Caki2 (cell line): ENCODE data around the gene CD93. TPM values are rescaled to one million over a fixed set of nuclear protein-coding genes. Genes with fewer than 3 reads are reported as not detected.

Experiments
- DNase-seq: peaks from one replicate; pipeline ENCODE4 v3.0.0-alpha.2; 2015; ENCODE audit warnings: low read depth
- in situ Hi-C: cut with HindIII; loops from 2 replicates; pipeline ENCODE4 v1.10.0; 2016; ENCODE audit warnings: low sequenced_read_pairs, low pct_unique_long_range_greater_than_20kb, mixed read lengths
- total RNA-seq: library from RNA; depleted of rRNA; stranded (reverse); fragments of >200 nt; shearing (Covaris generic); gene quantifications from 2 replicates; pipeline ENCODE4 v1.2.3, GENCODE V29; 2014; ENCODE audit warnings: low replicate concordance

CD93 gene
- total RNA-seq, 1 experiment from 2014 or later = not detected

DNA sequence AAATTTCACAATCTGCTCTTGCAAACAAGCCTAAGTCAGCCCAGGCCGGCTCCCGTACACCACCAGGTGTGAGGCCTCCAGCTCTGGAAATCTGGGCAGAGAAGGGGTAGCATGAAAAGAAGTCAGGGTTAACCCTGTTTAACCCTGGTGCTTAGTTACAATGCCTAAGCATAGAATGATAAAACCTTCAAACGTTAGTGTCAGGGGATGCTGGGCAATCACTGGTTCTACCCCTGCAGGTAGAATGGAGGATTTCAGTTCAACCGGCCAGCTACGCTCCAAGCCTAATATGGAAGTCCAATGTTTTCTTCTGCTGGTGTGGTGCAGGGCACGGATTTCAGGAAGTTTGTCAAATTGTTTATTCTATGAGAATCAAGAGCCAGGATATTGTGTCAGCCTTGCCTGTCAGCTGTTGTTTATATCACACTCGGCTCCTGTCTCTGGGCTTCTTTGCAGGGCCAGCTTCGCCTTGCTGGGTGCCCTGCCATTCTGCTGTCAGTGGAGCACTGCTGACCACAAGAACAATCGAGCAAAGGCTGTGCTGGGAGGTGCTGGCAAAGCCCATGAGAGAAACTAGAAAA lies 20.2 kb upstream of the CD93 start:
- in situ Hi-C loops = no loop called here
- DNase-seq = no peak

DNA sequence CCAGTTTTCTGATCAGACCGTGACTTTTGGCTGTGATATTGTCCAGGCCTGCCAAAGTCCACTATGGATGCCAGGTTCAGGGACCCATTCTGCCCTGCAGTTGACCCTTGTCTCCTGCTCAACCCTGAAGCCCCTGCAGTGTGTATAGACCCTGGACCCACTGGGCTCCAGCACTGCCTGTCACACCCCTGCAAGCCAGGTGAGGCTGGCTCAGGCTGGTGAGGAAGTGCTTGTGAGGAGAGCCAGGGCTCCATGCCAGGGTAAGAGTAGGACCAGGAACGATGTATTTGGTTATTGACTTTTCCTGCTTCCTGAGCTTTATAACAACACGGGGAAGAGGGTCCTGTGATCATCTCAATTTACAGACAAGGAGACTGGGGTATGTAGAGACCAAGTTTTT lies 19.1 kb upstream of the CD93 start:
- in situ Hi-C loops = no loop called here
- DNase-seq = no peak

DNA sequence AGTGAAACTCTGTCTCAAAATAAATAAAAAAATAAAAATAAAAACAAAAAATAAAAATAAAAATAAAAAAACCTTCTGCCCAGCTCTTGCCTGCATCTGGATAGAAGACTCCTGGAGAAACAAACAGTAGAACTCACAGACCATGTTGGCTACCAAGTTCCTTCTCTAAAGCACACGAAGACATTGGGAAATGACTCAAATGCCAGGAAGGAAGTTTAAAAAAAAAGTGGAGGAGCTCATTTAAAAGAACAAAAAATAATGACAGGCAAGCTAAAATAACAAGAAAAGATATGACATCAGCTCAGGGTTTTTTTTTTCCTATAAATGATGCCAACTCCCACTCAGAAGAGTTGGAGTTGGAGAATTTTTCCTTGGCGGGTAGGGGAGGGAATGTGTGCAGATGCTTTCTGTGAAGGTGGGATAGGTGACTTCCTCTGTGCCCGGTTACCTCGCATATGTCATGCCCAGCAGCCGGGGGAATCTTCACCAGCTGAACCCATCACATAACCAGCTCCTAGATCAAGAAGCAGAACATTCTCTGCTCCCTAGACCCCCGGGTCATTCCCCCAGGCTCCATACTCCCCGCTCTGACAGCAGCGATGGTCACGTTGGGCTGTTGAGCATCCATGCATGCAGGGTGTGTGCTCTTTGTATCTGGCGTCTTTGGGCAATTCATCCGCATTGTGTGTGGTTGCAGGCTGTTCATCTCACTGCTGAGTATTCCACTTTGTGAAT lies 17.3 kb upstream of the CD93 start:
- DNase-seq = no peak
- in situ Hi-C loops = no loop called here

DNA sequence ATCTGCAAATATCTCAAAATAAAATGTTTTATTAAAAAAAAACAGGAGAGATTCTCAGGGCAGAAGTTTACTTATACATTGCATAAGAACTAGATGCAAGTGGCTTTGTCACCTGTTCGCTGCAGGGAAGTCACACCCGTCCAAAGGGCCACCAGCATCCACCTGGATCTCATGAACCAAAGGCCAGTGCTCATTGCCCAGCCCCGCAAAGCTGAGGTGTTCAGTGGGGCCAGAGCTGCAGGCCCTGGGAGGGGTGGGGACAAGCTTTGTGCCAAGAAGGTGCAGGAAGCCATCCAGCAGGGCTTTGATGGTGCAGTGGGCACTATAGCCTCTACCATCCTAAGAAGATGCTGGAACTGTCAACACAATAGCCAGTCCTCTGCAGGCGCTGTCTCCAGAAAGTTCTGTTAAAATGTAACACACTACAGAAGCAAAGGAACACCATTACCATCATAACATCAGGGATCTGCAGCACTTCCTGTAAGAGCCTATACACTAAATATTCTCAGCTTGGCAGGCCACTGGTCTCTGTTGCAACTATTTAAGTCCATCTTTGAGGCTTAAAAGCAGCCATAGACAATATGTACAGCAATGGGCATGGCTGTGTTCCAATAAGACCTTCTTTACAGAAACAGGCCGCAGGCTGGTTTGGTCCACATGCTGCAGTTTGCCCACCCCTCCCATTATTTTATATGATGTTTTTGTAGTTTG lies 15.7 kb upstream of the CD93 start:
- in situ Hi-C loops = no loop called here
- no peak for DNase-seq

DNA sequence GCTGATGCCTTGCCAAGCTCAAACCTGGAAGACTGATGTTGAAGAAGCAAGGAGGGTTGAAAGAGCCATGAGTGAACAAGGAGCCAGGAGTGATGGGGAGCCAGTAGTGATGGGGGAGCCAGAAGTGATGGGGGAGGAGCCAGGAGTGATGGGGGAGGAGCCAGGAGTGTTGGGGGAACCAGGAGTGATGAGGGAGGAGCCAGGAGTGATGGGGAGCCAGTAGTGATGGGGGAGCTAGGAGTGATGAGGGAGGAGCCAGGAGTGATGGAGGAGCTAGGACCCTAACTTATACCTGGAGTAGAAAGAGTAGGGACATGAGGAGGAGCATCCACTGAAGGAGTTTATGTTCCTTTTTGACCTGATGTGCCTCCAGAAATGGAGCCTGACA lies 14.6 kb upstream of the CD93 start:
- in situ Hi-C loops = no loop called here
- DNase-seq = no peak

DNA sequence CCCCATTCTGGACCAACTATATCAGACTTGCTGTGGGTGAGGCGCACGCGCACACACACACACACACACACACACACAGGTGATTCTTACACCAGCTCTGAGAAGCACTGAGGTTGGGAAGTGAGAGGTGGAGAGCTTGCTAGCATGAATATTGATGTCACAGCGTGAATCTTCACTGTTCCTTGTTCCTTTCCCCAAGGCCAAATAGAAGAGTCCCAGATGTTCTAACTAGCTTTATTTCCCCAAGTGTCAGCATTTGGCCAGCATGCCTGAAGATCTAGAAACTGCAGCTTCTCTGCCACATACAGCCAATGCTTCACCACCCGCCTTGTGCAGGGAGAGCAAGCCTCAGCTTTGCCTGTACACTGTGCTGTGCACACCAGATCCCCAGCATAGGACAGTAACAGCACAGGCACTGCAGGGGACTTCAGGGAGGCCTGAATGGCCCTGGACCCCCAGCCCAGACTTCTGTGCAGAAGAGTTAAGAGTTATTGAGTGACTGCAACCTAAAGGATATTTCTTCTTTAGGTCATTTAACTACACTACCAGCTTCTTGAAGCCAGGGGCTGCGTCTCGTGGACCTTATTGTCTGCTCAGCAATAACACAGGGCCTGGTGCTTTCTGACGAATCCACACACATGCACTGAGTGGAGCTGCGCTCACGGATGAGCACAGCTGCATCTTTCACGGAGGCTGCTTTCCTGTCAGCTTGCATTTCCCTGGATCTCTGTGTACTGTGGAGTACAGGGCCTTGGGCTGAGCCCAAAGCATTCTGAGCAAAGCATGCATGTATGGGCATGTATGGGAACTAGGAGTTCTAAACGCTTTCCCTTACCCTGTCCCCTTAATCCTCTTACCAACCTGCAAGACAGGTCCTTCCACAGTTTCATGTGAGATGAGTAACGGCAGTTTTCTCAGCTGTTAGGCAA lies 13.9 kb upstream of the CD93 start:
- in situ Hi-C loops = no loop called here

DNA sequence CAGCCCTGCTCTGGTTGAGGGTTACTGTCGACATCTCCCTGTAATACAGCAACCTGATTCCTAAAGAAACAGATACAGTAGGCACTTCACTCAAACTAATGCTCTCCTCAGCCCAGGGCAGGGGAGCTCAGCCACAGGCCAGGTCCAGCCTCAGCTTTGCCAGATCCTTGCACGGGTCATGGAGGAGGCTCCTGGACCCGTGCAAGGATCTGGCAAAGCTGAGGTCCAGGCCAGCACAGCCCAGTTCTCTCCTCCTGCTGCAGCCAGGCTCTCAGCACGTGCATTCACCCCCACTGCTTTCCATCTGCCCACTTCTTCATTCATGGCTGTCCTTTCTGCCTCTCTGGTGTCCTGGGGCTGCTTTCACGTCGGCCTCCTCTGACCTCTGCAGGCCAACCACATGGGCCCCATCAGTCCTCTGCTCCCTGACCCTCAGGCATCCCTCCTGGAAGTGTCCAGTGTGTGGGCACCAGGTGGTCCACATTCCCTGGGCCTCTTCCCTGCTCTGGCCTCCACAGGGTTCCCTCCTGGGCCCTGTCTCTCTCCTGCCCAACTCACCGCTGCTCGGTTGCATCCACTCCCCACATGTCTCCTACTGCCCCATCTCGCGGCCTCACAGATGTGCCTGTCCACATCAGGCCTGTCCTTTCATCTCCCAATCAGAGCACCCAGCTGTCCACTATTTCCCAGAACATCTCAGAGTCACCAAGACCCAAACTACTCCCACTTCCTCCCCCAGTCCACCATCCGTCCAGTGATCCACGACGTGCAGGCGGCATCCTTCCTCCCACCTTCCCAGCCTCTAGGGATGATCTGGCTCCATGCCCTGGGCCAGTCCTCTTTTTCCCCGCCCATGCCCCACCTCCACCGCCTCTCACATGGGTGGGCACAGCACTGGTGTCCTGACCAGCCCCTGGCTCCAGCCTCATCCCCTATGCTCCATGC lies 11.8 kb upstream of the CD93 start:
- in situ Hi-C loops = no loop called here

More for the DNA sequence above, 13.9 kb upstream of the CD93 start:
- DNase-seq = no peak

DNA sequence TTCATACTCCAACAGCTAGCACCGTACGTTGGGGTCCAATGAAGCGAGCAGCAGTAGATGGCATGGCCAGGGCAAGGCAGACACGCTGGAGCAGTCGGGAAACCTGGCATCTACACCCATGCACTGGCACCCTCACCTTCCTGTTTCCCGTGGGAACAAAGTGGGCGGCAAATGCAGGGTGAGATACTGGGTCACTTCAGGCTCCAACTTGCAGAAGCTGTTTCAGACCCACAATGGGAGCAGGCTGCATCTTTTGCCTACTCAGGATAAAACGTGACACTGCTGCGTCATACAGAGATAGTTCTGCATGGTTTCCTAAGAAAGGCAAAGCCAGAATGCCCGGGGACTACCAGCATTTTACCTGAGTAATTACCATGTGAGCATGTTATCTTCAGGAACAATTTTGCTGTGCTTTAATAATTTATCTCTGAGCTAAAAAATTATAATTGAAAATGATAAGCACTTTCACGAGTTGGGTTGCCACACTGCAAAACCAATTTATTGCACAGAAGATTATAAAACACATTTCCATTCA lies 10.9 kb upstream of the CD93 start:
- no peak for DNase-seq
- in situ Hi-C loops = no loop called here

More for the DNA sequence above, 11.8 kb upstream of the CD93 start:
- DNase-seq = no peak

DNA sequence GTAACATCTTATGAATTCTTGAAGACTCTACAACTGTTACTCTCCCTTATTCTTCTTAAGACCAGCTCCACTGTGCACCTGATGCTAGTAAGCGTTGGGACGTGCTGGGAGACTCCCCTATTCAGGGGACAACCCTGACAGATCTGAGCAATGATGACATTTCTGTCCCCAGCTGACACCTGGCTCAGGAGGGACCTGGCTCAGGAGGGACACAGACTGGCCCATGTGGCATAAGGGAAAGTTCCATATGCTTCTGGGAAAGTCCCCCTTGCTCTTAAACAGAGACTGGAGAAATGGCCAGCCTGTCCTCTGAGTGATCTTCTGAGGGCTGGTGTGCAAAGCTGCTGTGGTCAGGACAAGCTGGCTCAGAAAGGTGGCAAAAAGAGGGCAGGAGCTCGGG lies 10.0 kb upstream of the CD93 start:
- in situ Hi-C loops = no loop called here
- no peak for DNase-seq

DNA sequence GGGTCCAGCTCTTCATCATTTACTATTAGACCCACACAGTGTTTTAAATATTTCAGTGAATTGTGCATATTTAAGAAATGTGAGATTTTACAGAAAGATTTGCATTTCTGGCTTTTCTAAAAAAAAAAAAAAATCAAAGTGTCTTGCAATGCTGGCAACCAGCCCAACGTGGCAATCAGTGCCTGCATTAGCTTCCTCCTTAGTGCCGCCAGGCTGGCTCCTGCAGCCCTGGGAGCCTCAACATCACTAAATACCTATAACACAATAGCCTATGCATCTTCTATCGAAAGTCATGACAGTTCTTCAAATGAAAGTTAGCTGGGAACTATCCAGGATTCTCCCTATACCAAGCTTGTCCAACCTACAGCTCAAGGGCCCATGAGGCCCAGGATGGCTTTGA lies 9.4 kb upstream of the CD93 start:
- no peak for DNase-seq
- in situ Hi-C loops = no loop called here

DNA sequence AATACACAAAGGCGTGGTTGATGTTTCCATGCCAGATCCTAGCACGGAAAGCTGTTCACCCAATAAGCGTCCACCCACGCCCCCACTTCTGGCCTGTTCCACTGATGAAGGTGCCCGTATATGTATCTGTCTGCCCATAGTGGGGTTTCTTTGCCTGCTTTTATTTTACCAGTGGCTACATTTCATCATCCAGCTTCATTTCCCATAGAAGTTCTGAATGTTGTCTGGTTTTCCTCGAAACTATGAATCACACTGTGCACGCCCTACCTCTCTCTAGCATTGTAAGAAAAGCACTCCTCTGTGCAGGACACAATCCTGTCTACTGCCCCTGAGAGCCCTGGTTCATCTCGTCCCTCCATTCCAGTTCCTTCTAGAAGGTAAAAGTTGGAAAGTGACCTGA lies 8.8 kb upstream of the CD93 start:
- DNase-seq = no peak

DNA sequence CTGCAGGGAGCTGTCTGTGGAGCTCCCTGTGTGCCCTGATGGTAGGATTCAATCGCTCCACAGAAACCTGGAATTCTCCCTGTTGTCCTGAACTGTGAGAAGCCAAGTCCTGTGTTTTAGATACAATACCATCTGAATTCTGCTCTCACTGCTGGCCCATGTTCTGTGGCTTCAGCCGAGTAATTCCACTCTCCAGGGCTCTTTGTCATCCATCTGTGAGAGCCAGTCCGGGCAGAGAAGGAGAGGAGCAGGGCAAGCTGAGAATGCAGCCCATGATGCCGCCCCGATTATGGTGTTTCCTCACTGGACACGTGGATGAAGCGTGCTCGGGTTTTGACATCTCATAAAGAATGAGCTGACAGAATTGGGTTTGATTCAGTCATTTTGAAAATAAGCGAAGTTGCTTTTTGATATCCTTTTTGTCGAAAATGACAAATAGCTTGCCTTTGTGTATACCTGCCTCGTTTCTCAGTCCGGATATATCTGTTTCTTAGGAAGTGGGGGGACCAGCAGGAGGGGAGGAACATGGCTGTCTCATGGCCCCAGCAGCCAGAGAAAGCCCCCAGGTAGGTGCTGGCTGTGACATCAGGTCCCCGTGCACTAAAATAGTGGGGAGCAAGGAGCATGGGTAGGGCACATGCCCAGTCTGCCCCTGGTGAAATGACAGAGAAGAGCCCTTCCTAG lies 8.2 kb upstream of the CD93 start:
- no peak for DNase-seq
- in situ Hi-C loops = no loop called here

More for the DNA sequence above, 8.8 kb upstream of the CD93 start:
- in situ Hi-C loops = no loop called here

DNA sequence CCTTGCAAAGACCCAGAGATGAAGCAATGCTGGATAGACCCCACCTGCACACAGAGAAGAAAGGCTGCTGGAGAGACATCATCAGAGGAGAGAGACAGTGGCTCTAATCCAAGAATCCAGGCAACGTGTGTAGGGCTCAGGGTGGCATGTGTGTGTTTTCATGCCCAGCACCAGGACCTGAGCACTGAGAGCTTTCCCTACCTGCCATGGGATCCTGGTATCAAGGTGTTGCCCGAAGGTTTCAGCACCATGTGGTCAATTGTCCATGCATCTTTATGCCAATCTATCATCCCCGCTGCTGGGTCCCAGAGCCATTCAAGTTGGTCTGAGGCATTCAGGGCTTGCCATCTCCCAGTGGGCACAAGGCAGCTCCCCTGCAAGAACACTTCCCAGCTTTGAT lies 7.5 kb upstream of the CD93 start:
- no peak for DNase-seq
- in situ Hi-C loops = no loop called here

DNA sequence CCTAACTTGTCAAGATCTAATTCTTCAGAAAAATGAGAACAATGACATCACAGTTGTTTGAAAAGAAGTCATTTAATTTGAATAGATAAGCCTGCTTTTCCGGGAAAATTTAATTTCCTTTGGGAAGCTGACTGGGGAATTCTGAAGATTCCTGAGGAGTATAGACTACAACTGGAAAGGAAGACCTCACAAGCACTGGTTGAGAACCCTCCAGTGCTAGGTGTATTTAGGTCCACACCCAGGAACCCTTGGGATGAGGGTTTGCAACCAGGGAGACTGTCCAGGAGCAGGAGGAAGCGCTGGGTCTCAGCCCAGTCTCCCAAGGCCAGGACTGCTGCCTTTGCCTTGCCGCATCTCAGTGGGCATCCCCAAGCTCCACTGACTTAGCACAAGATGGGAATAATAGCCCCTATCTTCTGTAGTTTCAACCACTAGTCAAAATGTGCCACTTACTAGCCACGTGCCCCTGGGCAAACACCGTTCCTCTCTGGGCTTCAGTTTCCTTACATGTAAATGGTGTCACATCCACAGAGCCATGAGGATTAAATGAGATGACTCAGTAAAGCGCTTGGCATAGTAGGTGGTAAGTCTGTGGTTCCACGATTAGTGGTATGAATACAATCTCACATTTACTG lies 6.9 kb upstream of the CD93 start:
- in situ Hi-C loops = no loop called here
- DNase-seq = no peak

DNA sequence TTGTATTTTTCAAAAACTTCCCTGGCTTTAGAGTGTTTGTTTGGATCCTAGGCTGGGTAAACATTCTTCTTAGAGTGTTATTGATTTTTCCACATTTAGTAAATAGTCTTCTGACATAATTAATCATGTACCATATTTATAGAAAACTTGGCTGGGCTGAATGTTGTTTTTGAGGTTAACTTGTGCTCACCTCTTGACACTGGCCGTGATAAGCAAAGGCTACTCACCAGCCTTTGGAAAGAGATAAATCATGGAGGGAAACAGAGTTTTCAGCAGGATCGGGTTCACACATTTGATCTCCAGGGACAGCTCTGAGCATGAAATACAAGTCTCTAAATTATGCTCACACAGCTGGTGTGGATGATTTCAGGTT lies 6.2 kb upstream of the CD93 start:
- in situ Hi-C loops = no loop called here
- DNase-seq = no peak

DNA sequence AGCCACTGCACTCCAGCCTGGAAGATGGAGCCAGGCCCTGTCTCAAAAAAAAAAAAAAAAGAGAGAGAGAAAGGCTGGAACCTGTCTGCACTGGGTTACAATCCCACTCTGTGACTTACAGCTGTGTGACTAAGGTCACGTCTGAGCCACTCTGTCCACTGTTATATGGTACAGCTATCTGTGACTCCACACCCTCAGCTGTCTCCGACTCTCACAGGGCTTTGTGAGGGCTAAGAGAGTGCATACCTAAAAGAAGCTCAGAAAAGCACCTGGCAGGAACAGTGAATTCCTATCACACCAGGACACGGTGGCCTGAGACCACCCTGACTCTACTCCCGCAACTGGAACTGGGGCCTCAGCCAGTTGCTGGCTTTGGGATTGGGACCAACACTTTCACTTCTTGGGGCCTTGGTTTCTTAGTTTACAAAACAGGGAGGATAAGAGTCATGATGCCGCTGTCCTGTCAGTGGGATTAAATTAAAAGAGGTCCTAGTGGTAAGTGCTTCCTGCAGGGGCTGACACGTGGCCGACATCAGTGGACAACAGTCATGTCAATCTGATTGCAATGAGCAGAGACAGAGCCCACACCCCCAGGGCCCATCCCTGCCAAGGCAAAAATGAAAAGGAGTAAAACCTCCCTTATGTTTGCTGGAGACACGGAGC lies 5.7 kb upstream of the CD93 start:
- no peak for DNase-seq
- in situ Hi-C loops = no loop called here
